Mucosa of descending colon (tissue), 3 donors: Measurements from ENCODE around the gene ADCY1. TPM values are rescaled to one million over a fixed set of nuclear protein-coding genes. Genes with fewer than 3 reads are reported as not detected.

Experiments used
- ATAC-seq: fragments of 200-7000 bp; cut with Tn5 transposase; one replicate; pipeline ENCODE4 v1.9.1; 2020; ENCODE audit warnings: mild to moderate bottlenecking, moderate library complexity
- DNase-seq, 3 donors: peaks; one replicate each; pipeline ENCODE4 v3.0.0-alpha.2; 2020
- H3K36me3 ChIP-seq: fragments of 200-600 bp; one replicate; pipeline ENCODE4 v1.8.0; 2021; ENCODE audit warnings: low read depth, mild to moderate bottlenecking
- H3K4me1 ChIP-seq: fragments of 200-600 bp; one replicate; pipeline ENCODE4 v1.8.0; 2021; ENCODE audit warnings: low read depth, mild to moderate bottlenecking
- H3K4me3 ChIP-seq: fragments of 200-600 bp; one replicate; pipeline ENCODE4 v1.8.0; 2021; ENCODE audit warnings: mild to moderate bottlenecking
- H3K9me3 ChIP-seq: fragments of 200-600 bp; one replicate; pipeline ENCODE4 v1.8.0; 2021; ENCODE audit warnings: mild to moderate bottlenecking
- intact Hi-C, 2 donors: fragments of 100-400 bp; cut with DNase I in 1 of 2; cut with micrococcal nuclease in 1 of 2; formaldehyde crosslinking; loops; one replicate each; pipeline versions ENCODE4 v1.11.0 to v1.11.1; 2022; cut with DNase I, micrococcal nuclease
- total RNA-seq, 3 donors: library from RNA; stranded (reverse); fragmentation: NEBNext Ultra II Directional in 2 of 3; extraction: Animal tissue kit (Norgen Biotek cat#: 25700) in 2 of 3; gene quantifications; one replicate each; pipeline versions ENCODE4 v1.2.1 to v1.2.4, GENCODE V29; 2021 to 2023
- TF ChIP-seq, protein P1 (sequence below): fragments of 200-600 bp; IDR thresholded peaks from one replicate; pipeline ENCODE4 v1.8.0; 2022; ENCODE audit warnings: antibody characterized with exemption, mild to moderate bottlenecking
- donor health status: DM: no; HTN: no; CAD: no; lungs with moderate emphysema.
- donor health status: DM: no; HTN: no; CAD: no.
- donor health status: DM: no; HTN: yes; CAD: no.

The ADCY1 gene
- total RNA-seq, 3 donors from 2014 or later, result 0.55 to 0.94 (median 0.76) TPM

- H3K4me1 ChIP-seq, result no peaks in the 10 kb centered on the region
- ATAC-seq (no peak), DNase-seq (no peak)
- TF ChIP-seq, protein P1, sequence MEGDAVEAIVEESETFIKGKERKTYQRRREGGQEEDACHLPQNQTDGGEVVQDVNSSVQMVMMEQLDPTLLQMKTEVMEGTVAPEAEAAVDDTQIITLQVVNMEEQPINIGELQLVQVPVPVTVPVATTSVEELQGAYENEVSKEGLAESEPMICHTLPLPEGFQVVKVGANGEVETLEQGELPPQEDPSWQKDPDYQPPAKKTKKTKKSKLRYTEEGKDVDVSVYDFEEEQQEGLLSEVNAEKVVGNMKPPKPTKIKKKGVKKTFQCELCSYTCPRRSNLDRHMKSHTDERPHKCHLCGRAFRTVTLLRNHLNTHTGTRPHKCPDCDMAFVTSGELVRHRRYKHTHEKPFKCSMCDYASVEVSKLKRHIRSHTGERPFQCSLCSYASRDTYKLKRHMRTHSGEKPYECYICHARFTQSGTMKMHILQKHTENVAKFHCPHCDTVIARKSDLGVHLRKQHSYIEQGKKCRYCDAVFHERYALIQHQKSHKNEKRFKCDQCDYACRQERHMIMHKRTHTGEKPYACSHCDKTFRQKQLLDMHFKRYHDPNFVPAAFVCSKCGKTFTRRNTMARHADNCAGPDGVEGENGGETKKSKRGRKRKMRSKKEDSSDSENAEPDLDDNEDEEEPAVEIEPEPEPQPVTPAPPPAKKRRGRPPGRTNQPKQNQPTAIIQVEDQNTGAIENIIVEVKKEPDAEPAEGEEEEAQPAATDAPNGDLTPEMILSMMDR, result no peak
- H3K4me3 ChIP-seq, result no peak overlapping the region
- no peaks in the 10 kb centered on the region for H3K36me3 ChIP-seq
- peaks cover 9% of the 10 kb centered on the region for H3K9me3 ChIP-seq
- intact Hi-C loops, result no loop called here
These were observed 47.9 kb downstream of the ADCY1 start for GRCh38 chr7:45622058-45622457.

DNA sequence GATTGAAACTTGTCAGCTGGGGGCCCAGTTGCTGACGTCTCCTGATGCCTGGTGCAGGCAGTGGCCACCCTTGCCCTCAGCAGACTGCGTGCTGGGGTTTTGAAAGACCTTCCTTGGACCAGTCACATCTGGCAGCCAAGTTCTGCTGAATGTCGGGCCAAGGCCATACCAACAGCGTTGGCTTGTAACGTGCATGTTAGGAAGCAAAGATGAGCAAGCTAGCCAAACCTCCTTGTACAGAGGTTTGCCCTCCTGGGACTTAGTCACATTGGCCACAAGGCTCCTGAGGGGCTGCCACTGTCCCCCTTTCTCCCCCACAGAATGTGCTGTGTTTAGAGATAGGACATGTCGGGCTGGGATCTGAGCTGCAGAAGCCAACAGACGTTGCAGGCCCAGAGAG, 49.0 kb downstream of the ADCY1 start:
- TF ChIP-seq, protein P1, result no peak
- no peaks in the 10 kb centered on the region for H3K4me1 ChIP-seq
- intact Hi-C loops, result no loop called here
- no peak for DNase-seq
- no peak for ATAC-seq
- no peak overlapping the region for H3K4me3 ChIP-seq
- no peaks in the 10 kb centered on the region for H3K36me3 ChIP-seq
- peaks cover 7% of the 10 kb centered on the region for H3K9me3 ChIP-seq

DNA sequence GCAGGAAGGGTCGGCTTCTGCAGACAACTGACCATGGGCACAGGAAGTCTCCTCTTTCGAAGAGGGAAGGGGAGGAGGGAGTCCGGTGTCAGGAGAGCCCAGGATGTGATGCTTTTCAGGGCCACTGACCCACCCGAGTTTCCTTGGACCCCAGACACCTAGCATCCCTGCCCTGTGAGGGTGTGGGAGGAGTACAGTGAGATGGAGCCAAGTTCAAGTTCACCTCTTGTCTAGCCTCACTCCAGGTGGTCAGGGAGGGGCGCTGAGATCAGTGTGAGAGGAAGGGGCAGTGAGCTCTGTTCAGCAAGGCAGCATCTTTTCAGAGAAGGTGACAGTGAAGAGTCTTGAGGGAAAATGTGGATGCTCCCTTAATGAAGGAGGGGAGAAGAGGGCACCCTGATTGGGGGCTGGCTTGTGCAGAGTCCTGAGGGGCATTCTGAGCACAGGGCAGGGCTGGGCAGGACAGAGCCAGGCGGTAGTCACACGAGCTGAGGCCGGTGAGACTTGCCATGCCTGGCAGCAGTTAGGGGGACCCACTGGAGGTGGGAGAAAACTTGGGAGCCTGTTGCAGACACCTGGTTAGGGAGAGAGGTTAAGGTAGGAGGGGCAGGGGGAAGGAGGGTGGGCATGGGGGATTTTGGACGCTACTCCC, 49.7 kb downstream of the ADCY1 start:
- intact Hi-C loops, result no loop called here
- peaks cover 7% of the 10 kb centered on the region for H3K9me3 ChIP-seq
- H3K36me3 ChIP-seq, result no peaks in the 10 kb centered on the region
- DNase-seq (no peak), ATAC-seq (no peak)
- H3K4me3 ChIP-seq, result no peak overlapping the region
- H3K4me1 ChIP-seq, result no peaks in the 10 kb centered on the region
- TF ChIP-seq, protein P1, result no peak

- H3K9me3 ChIP-seq, result peaks cover 7% of the 10 kb centered on the region
- intact Hi-C loops, result no loop called here
- TF ChIP-seq, protein P1, result no peak
- DNase-seq (peak in 1 of 3 donors; percentile 20), ATAC-seq (peak; percentile 61)
- no peaks in the 10 kb centered on the region for H3K36me3 ChIP-seq
- no peaks in the 10 kb centered on the region for H3K4me1 ChIP-seq
- H3K4me3 ChIP-seq, result no peak overlapping the region
These were observed 50.2 kb downstream of the ADCY1 start for GRCh38 chr7:45624392-45624760.

DNA sequence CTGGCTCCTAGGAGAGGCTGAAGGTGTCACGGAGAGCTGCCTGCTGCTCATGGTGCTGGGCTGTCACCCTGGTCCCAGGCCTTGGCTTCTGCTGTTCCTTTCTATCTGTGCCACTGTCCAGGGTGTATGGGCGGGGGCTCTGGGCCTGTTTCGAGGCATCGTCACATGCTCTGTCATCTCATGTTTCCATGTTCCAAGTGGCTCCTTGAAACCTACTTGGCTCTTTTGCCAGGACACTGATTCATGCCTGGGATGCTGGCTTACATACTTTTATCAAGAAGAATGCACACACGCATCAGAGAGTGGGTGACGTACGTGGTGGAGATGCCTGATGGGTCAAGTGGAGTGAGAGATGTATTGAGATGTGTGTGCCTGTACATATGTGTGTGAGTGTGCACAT, 50.9 kb downstream of the ADCY1 start:
- TF ChIP-seq, protein P1, result no peak
- no peak for DNase-seq
- H3K9me3 ChIP-seq, result peaks cover 3% of the 10 kb centered on the region
- no peaks in the 10 kb centered on the region for H3K4me1 ChIP-seq
- intact Hi-C loops, result no loop called here
- H3K36me3 ChIP-seq, result no peaks in the 10 kb centered on the region
- H3K4me3 ChIP-seq, result no peak overlapping the region
- ATAC-seq, result no peak
